Effector memory CD8-positive, alpha-beta T cell (primary cell): Measurements from ENCODE around the gene KLHL30.

Source experiments
- ATAC-seq: fragments of 150-1000 bp; cut with Tn5 transposase; replicated peaks from 2 replicates; pipeline ENCODE4 v1.10.0; 2021; ENCODE audit warnings: mild to moderate bottlenecking, moderate library complexity
- DNase-seq, 3 experiments: peaks; one replicate each; pipeline ENCODE4 v3.0.0; 2021
- H3K27ac Mint-ChIP-seq, 2 donors: one replicate each; pipeline ENCODE4 v1.8.0; 2022; ENCODE audit warnings: mild to moderate bottlenecking in 2 of 2, mixed read lengths in 2 of 2, moderate library complexity in 2 of 2
- H3K27me3 Mint-ChIP-seq, 2 donors: one replicate each; pipeline ENCODE4 v1.8.0; 2022; ENCODE audit warnings: mixed read lengths in 2 of 2
- H3K36me3 Mint-ChIP-seq: one replicate; pipeline ENCODE4 v1.8.0; 2022; ENCODE audit warnings: mild to moderate bottlenecking, moderate library complexity, mixed read lengths; ENCODE audit not compliant: insufficient read depth
- H3K4me1 Mint-ChIP-seq, 2 donors: one replicate each; pipeline ENCODE4 v1.8.0; 2022; ENCODE audit warnings: low read depth in 2 of 2, mixed read lengths in 2 of 2
- H3K4me3 Mint-ChIP-seq, 2 donors: one replicate each; pipeline ENCODE4 v1.8.0; 2022; ENCODE audit warnings: mild to moderate bottlenecking in 2 of 2, mixed read lengths in 2 of 2, moderate library complexity in 2 of 2
- H3K9me3 Mint-ChIP-seq, 2 donors: one replicate each; pipeline ENCODE4 v1.8.0; 2022; ENCODE audit warnings: mixed read lengths in 2 of 2

The KLHL30 gene

DNA sequence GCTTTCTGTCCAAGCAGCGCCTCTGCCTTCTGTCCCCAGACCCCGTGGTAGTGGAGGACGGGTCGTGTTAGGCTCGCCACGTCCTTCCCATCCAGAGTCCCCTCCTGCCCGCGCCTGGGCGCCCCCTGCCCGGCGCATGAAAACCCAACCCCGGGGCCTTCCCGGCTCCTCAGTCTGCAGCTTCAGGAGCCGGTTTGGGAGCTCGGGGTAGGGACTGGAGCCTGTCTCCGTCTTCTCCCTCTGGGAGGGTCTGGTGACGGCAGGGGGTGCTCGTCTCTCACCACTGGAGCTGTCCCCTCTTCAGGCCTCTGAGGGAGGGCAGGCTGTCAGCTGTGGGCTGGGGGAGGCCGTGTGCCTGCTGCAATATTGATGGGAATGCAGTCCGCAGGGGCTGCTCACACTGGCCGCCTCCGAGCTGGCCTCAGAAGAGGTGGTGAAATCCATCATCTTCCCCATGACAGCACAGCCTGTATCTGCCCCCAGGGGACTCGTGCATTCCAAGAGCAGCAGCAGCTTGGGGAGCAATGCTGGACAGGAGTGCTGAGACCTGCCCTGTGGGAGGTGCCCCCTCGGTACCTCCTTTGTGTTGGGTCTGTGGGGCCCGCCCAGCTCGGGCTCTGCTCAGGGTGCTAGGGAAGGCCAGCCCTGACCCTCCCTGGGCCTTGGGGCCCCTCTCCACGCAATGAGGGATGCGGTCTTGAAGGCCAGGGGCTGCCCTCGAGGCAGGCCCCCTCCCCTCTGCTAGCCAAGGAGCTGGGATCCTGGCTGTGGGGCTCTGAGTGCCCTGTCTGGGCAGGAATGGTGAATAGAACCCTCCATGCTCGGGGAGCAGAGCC is 17.8 kb upstream of the KLHL30 start:
- peaks cover 22 to 26% of the 10 kb centered on the region in 2 donors for H3K27me3 Mint-ChIP-seq
- H3K4me1 Mint-ChIP-seq, result no peaks in the 10 kb centered on the region
- ATAC-seq (no peak), DNase-seq (no peak)
- H3K9me3 Mint-ChIP-seq, result peaks cover 0 to 1% of the 10 kb centered on the region in 2 donors
- H3K27ac Mint-ChIP-seq, result no peak overlapping the region
- H3K36me3 Mint-ChIP-seq, result no peaks in the 10 kb centered on the region
- no peak overlapping the region for H3K4me3 Mint-ChIP-seq

DNA sequence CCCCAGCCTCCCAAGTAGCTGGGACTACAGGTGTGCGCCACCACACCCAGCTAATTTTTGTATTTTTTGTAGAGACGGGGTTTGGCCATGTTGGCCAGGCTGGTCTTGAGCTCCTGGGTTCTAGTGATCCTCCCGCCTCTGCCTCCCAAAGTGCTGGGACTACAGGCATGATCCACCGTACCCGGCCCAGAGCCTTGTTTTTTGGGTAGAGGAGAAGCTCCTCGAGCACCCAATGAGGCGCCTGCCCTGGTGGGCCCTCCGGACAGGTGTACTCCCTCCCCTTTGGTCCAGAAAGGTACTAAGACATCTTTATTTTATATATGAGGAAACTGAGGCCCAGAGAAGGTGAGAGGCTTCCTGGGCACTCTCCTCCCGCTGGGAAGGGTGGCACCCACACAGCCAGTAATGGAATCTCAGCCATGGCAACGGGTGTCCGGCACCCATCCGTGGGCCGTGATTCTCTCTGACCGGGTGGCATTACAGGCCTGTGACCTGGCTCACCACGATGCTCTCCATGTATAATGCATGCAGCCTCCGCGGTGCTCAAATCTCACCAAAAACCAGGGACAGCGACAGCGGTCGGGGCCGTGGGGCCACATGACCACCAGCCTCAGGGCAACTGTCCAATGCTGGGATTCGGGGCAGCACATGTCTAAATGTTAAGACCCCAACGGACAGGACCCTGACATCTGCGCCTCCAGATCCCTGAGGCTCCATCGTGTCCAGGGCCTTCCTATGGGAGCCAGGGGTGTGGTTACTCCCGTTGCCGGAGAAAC is 16.8 kb upstream of the KLHL30 start:
- Mint-ChIP-seq H3K36me3 (no peaks in the 10 kb centered on the region), H3K4me3 (no peak overlapping the region), H3K9me3 (peaks cover 0 to 1% of the 10 kb centered on the region in 2 donors), H3K27ac (no peak overlapping the region), H3K27me3 (peaks cover 14 to 21% of the 10 kb centered on the region in 2 donors), H3K4me1 (no peaks in the 10 kb centered on the region)
- DNase-seq, result no peak
- ATAC-seq, result no peak

DNA sequence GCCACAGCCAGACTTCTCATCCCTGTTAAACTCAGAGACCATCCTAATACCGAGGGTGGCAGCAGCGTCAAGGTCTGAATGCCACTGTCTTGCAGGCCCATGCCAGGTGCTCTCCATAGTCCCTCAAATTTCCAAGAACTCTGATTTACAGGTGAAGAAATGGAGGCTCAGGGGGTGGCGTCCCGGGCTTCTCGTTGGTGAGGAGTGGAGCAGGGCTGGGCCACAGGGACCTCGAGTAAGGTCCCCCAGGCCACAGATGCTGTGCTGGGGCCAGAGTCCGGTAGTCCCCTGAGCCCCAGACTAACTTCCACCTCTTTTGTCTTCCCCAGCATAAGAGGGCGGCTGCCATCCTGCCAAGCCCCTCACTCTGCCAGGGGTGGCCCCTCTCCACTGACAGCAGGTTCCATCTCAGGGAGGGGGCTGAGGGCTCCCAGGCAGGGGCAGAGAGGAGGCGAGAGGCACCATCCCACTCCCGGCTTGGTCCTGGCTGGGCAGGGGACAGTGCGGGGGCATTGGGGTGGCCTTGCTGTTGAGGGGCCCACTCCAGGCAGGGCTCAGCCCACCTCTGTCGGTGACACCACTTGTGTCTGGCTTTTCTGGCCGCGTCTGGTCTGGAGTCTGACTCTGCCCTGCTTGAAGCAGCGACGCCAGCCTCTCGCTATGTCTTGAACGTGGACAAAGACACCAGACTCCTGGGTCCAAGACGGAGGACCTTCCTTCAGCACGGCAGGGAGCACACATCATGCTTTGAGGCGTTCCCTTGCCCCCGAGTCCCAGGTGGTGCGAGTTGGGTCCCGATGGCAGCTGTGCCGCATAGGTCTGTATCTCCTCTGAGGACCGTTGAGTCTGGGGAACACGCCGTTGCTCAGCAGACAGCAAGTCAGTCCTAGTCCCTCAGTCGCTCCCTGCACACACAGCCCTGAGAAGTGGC is 15.9 kb upstream of the KLHL30 start:
- H3K9me3 Mint-ChIP-seq, result peaks cover 0 to 1% of the 10 kb centered on the region in 2 donors
- ATAC-seq, result no peak

DNA sequence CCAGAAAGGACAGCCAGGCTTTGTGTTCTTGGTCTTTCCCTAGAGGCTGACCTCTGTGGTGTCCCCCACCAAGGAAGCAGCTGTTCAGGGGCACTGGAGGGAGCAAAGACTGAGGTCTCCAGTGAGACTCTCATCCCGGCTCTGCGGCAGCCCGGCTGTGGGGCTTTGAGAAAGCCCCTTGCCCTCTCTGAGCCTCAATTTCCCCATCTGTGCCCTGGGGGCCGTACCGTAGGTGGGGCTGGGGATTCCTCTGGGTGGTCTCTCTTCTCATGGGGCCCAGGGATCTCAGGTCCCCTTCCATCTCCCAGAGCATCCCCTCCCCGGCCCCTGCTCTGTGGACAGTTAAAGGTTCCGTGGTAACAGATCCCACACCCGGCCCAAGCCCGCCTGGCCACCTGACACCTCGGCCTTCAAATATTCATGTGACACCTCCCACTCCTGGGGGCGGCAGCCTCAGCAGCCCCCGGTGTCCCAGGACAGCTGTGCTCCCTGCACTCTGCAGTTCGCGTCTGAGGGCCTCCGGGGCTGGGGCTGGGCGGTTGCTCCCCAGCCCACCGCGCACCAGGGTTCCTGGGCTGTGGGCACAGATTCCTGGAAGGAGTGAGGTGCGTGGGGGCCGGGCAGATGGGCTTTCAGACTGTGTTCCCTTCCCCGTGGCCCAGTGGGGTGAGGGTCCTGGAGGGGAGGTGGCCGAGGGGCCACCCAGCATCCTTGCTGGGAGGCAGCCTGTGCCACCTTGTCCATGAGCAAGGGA is 15.1 kb upstream of the KLHL30 start:
- DNase-seq (no peak), ATAC-seq (no peak)
- H3K27ac Mint-ChIP-seq, result no peak overlapping the region
- H3K4me3 Mint-ChIP-seq, result no peak overlapping the region
- H3K9me3 Mint-ChIP-seq, result no peaks in the 10 kb centered on the region
- H3K36me3 Mint-ChIP-seq, result no peaks in the 10 kb centered on the region
- H3K4me1 Mint-ChIP-seq, result no peaks in the 10 kb centered on the region
- peaks cover 0 to 10% of the 10 kb centered on the region in 2 donors for H3K27me3 Mint-ChIP-seq

More for the DNA sequence above, 15.9 kb upstream of the KLHL30 start:
- DNase-seq, result no peak
- no peaks in the 10 kb centered on the region for H3K36me3 Mint-ChIP-seq
- no peak overlapping the region for H3K4me3 Mint-ChIP-seq
- peaks cover 6 to 16% of the 10 kb centered on the region in 2 donors for H3K27me3 Mint-ChIP-seq
- H3K4me1 Mint-ChIP-seq, result no peaks in the 10 kb centered on the region
- no peak overlapping the region for H3K27ac Mint-ChIP-seq

DNA sequence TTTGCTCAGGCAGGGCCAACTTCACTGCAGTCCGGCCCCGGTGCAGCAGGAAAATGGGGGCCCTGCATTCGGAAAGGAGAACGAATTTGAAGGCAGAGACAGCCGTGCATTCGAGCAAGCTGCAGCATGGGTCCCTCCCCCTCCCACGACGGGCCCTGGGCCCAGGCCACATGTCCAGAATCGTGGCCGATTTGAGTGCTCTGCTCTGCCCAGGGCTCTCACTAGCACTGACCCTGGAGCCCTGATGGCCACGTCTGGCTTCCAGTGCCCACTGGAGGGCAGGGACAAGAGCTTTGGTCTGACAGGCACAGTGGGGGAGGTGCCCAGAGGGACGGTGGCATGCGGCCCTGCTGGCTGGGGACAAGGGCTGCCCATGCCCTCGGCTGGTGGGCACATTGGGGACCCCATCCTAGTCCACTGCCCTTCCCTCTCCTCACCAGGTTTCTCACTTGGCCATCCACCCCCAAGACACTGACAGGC is 14.4 kb upstream of the KLHL30 start:
- ATAC-seq (no peak), DNase-seq (no peak)
- peaks cover 0 to 4% of the 10 kb centered on the region in 2 donors for H3K27me3 Mint-ChIP-seq
- no peaks in the 10 kb centered on the region for H3K9me3 Mint-ChIP-seq
- no peak overlapping the region for H3K4me3 Mint-ChIP-seq
- no peak overlapping the region for H3K27ac Mint-ChIP-seq
- no peaks in the 10 kb centered on the region for H3K36me3 Mint-ChIP-seq
- no peaks in the 10 kb centered on the region for H3K4me1 Mint-ChIP-seq

DNA sequence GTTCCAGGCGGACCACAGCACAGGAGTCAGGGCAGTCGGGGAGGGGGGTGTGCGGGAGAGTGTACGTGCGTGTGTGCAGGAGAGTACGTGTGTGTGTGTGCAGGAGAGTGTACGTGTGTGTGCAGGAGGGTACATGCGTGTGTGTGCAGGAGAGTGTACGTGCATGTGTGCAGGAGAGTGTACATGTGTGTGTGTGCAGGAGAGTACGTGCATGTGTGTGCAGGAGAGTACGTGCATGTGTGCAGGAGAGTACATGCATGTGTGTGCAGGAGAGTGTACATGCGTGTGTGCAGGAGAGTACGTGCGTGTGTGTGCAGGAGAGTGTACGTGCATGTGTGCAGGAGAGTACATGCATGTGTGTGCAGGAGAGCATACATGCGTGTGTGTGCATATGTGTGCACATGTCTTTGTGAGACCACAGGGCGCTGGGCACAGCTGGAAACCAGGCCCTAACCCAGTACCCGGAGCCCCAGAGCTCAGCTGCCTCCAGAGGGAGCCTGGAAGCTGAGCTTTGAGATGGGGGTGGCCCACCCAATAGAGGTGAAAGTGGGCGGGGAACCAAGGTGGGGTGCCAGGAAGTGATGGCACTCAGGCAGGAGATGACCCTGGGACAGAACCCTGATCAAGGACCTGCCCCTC is 13.9 kb upstream of the KLHL30 start:
- no peak for ATAC-seq
- no peaks in the 10 kb centered on the region for H3K27me3 Mint-ChIP-seq
- DNase-seq, result no peak
- no peak overlapping the region for H3K27ac Mint-ChIP-seq
- H3K4me3 Mint-ChIP-seq, result no peak overlapping the region
- H3K4me1 Mint-ChIP-seq, result no peaks in the 10 kb centered on the region
- no peaks in the 10 kb centered on the region for H3K36me3 Mint-ChIP-seq
- H3K9me3 Mint-ChIP-seq, result no peaks in the 10 kb centered on the region

DNA sequence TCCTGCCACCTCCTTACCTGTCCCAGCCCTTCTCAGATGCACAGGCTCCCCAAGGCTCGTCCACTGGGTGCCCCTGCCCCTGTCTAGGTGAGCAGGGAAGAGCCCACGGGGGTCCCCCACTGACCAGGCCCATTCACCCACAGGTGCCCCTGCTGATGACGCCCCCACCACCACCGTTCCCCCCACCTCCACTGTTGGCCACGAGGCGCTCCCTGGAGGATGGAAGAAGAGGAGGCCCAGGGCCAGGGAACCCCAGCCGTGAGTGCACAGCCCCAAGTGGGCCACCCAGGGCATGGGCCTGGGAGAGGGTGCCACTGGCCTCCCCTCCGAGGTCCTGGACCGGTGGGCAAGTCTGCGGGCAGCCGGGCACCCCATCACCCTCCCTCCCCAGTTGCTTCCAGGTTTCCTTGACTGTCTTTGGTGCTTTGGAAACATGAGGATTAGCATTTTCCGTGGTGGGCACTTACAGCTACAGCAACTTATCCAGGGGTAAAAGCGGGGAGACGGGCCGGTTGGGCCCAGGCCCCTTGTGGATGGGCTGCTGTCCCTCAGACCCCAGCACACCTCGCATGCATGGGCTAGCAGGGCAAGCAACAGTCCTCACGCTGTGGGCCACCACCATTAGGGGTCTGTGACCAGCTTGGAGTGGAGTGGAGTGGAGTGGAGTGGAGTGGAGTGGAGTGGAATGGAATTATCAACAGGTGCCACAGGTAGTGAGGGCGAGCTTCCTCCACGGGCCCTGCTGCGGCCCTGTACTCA is 13.2 kb upstream of the KLHL30 start:
- no peaks in the 10 kb centered on the region for H3K9me3 Mint-ChIP-seq
- H3K4me1 Mint-ChIP-seq, result no peaks in the 10 kb centered on the region
- ATAC-seq (no peak), DNase-seq (no peak)
- H3K4me3 Mint-ChIP-seq, result no peak overlapping the region
- no peak overlapping the region for H3K27ac Mint-ChIP-seq
- H3K36me3 Mint-ChIP-seq, result no peaks in the 10 kb centered on the region
- H3K27me3 Mint-ChIP-seq, result no peaks in the 10 kb centered on the region

DNA sequence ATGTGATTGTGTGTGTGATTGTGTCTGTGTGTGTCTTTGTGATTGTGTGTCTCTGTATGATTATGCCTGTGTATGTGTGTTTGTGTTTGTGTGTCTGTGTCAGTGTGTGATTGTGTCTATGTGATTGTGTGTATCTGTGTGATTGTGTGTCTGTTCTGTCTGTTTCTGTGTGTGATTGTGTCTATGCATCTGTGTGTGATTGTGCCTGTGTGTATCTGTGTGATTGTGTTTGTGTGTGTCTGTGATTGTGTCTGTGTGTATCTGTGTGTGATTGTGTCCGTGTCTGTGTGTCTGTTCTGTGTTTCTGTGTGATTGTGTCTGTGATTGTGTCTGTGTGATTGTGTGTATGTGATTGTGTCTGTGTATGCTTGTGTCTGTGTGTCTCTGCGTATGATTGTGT is 12.1 kb upstream of the KLHL30 start:
- no peak overlapping the region for H3K27ac Mint-ChIP-seq

DNA sequence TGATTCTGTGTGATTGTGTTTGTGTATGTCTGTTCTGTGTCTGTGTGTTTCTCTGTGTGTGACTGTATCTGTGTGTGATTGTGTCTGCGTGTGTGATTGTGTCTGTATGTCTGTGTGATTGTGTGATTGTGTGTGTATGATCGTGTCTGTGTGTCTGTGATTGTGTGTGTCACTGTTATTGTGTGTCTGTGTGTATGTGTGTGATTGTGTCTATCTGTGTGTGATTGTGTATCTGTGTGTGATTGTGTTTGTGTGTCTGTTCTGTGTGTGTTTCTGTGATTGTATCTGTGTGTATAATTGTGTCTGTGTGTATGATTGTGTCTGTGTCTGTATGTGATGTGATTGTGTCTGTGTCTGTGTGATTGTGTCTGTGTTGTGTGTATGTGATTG is 11.7 kb upstream of the KLHL30 start:
- no peaks in the 10 kb centered on the region for H3K36me3 Mint-ChIP-seq
- H3K27ac Mint-ChIP-seq, result no peak overlapping the region
- no peak overlapping the region for H3K4me3 Mint-ChIP-seq
- DNase-seq, result no peak
- no peaks in the 10 kb centered on the region for H3K27me3 Mint-ChIP-seq
- no peaks in the 10 kb centered on the region for H3K4me1 Mint-ChIP-seq
- no peak for ATAC-seq
- H3K9me3 Mint-ChIP-seq, result no peaks in the 10 kb centered on the region

More for the DNA sequence above, 12.1 kb upstream of the KLHL30 start:
- DNase-seq (no peak), ATAC-seq (no peak)
- Mint-ChIP-seq H3K9me3 (no peaks in the 10 kb centered on the region), H3K4me3 (no peak overlapping the region), H3K36me3 (no peaks in the 10 kb centered on the region), H3K4me1 (no peaks in the 10 kb centered on the region), H3K27me3 (no peaks in the 10 kb centered on the region)

DNA sequence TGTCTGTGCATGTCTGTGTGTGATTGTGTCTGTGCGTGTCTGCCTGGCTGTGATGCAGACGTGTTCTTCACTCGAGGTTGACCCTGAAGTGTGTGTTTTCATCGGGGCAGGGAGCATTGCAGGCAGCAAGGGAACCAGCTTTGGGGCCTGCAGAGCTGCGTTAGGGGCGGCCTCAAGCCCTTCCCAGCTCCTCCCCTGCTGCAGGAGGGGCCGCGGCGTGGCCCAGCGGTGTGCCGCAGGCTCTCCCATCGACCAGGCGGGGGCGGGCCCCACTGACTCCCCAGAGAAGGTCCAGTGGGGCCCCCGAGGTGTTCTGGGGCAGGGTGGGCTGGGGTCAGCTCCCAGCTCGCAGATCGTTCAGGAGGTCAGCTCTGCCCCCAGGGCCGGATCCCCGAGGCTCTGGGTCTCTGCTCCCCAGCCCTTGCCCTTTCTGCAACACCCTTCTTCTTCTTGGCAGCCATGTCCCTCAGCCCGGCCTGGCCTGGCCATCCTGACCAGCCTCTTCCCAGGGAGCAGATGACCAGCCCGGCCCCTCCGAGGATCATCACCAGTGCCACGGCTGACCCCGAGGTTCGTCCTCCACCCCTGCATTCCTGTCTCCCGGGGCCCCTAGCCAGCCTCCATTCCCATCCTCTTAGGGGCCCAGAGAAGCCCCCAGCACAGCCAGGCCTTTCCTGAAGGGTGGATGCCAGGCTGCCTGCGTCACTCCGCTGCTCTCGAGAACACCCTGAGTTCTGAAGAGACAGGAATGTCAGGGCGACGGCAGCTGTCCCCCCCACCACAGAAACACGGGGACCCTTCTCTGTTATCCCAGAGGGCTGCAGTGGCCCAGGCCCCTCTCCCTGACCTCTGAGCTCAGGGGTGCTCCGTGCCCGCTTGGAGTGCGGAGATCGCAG is 11.1 kb upstream of the KLHL30 start:
- H3K27ac Mint-ChIP-seq, result no peak overlapping the region
- no peaks in the 10 kb centered on the region for H3K36me3 Mint-ChIP-seq
- H3K4me1 Mint-ChIP-seq, result no peaks in the 10 kb centered on the region
- no peak for DNase-seq
- H3K9me3 Mint-ChIP-seq, result no peaks in the 10 kb centered on the region
- H3K27me3 Mint-ChIP-seq, result no peaks in the 10 kb centered on the region
- peak; percentile 68 for ATAC-seq
- H3K4me3 Mint-ChIP-seq, result no peak overlapping the region

DNA sequence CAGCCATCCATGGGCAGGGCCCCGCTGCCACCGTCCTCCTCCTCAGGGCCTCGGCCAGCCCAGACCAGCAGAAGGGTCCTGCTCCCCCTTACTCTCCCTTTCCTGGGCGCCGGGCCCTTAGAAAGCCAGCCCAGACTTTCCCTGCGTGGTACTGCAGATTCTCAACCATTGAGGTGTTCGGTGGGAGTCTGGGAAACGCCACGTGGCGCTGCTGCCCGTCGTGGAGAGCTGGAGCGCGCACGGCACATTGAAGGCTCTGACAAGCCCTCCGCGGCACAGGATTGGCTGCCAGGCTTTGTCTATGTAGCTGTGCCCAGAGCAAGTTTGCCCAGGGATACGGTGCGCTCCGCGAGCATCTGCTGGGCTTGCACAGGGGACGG is 10.4 kb upstream of the KLHL30 start:
- H3K4me1 Mint-ChIP-seq, result no peaks in the 10 kb centered on the region
- no peak overlapping the region for H3K27ac Mint-ChIP-seq
- ATAC-seq, result no peak
- DNase-seq, result no peak
- H3K27me3 Mint-ChIP-seq, result no peaks in the 10 kb centered on the region
- H3K36me3 Mint-ChIP-seq, result no peaks in the 10 kb centered on the region
- no peak overlapping the region for H3K4me3 Mint-ChIP-seq
- no peaks in the 10 kb centered on the region for H3K9me3 Mint-ChIP-seq
